Measurements from ENCODE around the gene NINL.

NINL gene

GRCh38 chr20:25485872-25486271 is 99.5 kb downstream of the NINL start:
- no peak overlapping the region for H3K27ac ChIP-seq (replicated peaks)

DNA sequence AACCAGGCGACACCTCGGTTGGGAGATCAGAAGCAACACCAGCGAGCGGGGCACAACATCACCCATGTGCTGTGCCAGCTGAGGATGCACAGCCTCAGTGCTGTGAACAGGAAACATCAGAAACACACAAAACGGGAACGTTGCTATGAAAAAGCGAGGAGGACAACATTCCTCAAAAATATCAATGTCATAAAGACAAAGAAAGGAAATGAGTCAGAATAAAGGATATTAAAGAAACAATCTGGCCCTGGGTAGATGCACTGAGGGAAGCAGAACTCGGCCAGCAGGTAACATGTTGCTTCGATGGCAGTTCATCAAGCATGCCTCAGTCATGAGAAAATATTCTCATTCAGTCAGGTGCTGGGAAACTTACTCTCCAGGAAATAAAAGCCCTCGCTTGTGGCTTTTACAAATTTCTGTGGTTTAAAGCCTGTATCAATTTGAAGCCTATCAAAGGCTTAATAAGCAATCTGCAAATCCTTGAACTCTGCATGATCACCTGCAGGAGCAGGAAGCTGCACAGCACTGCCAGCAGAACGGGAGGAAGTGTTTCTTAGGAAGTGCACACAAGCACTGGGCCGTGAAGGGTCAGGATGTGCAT is 100.3 kb downstream of the NINL start:
- DNase-seq (ENCODE audit: low read depth in 1 of 2, low spot score in 1 of 2): no peak
- no peak overlapping the region for H3K27ac ChIP-seq (replicated peaks)
- peaks cover 19% of the 10 kb centered on the region for H3K27me3 ChIP-seq (ENCODE audit: insufficient read depth, poor library complexity, severe bottlenecking)
- TF ChIP-seq SPI1 (IDR thresholded peaks at IDR 0.05; ENCODE audit: borderline replicate concordance, low read depth): no peak
- TF ChIP-seq GABPA (IDR thresholded peaks at IDR 0.05; ENCODE audit: low read depth): no peak
- TF ChIP-seq CTCF (IDR thresholded peaks at IDR 0.05; ENCODE audit: insufficient read depth, low read length): no peak
- TF ChIP-seq POLR2AphosphoS5 (IDR thresholded peaks at IDR 0.05; ENCODE audit: low read depth): no peak
- TF ChIP-seq REST (IDR thresholded peaks at IDR 0.05; ENCODE audit: insufficient replicate concordance, low read depth): no peak
- H3K4me3 ChIP-seq (replicated peaks; ENCODE audit: insufficient read depth, low read length): no peak overlapping the region

More at GRCh38 chr20:25485872-25486271, 99.5 kb downstream of the NINL start:
- TF ChIP-seq SPI1 (IDR thresholded peaks at IDR 0.05; ENCODE audit: borderline replicate concordance, low read depth): no peak
- no peak for TF ChIP-seq POLR2AphosphoS5 (IDR thresholded peaks at IDR 0.05; ENCODE audit: low read depth)
- no peak for TF ChIP-seq CTCF (IDR thresholded peaks at IDR 0.05; ENCODE audit: insufficient read depth, low read length)
- no peak for TF ChIP-seq REST (IDR thresholded peaks at IDR 0.05; ENCODE audit: insufficient replicate concordance, low read depth)
- no peak for TF ChIP-seq GABPA (IDR thresholded peaks at IDR 0.05; ENCODE audit: low read depth)
- Histone ChIP-seq H3K4me3 (replicated peaks; ENCODE audit: insufficient read depth, low read length) (no peak overlapping the region), H3K27me3 (ENCODE audit: insufficient read depth, poor library complexity, severe bottlenecking) (peaks cover 19% of the 10 kb centered on the region)
- DNase-seq (ENCODE audit: low read depth in 1 of 2, low spot score in 1 of 2): no peak

DNA sequence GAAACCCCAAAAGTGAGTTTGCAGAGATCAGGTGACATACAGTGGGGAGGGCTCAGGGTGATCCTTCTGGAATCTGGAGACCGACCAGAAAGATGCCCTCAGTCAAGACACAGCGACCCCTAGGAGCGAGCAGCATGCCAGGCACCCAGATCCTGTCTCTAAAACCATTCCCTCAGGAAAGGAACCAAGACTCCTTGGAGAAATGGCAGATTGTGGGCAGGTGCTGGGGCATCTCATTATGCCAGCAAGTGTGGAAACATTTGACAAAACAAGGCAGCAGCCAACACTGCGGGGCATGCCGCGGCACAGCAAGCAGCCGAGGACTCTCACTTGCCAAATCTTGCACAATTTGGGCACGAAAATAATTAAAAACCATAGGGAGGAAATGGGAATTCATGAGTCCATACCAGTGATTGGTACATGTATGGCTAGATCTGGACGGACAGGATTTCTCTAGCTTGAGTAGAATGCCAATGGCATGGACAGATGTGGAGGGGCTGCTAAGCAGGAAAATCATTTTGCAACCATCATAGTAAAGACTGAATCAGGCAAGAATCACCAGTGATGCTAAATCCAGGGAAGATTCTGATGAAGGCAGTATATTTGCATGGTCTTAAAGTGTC is 101.0 kb downstream of the NINL start:
- no peak for DNase-seq (ENCODE audit: low read depth in 1 of 2, low spot score in 1 of 2)
- no peak overlapping the region for H3K27ac ChIP-seq (replicated peaks)
- TF ChIP-seq REST (IDR thresholded peaks at IDR 0.05; ENCODE audit: insufficient replicate concordance, low read depth) (no peak), CTCF (IDR thresholded peaks at IDR 0.05; ENCODE audit: insufficient read depth, low read length) (no peak), SPI1 (IDR thresholded peaks at IDR 0.05; ENCODE audit: borderline replicate concordance, low read depth) (no peak), POLR2AphosphoS5 (IDR thresholded peaks at IDR 0.05; ENCODE audit: low read depth) (no peak), GABPA (IDR thresholded peaks at IDR 0.05; ENCODE audit: low read depth) (no peak)
- H3K4me3 ChIP-seq (replicated peaks; ENCODE audit: insufficient read depth, low read length): no peak overlapping the region
- H3K27me3 ChIP-seq (ENCODE audit: insufficient read depth, poor library complexity, severe bottlenecking): peaks cover 19% of the 10 kb centered on the region

All from HL-60 (cell line).